ENCODE data around the gene SLC22A17.

SLC22A17 gene

GRCh38 chr14:23348297-23348655 lies 4.4 kb downstream of the SLC22A17 start:
- DNase-seq (ENCODE audit: extremely low spot score), result no peak
- ChIA-PET CTCF (interaction anchor here (1.2 kb wide), 1 partner anchor 76 kb away, joined by 3 read pairs; no protein-coding TSS in a partner anchor), POLR2A (no interaction called here)
- no peak for TF ChIP-seq CTCF (IDR thresholded peaks at IDR 0.05; ENCODE audit: control extremely low read depth, extremely low read depth, low read depth, missing control alignments)

- no peak for TF ChIP-seq CTCF (IDR thresholded peaks at IDR 0.05; ENCODE audit: control extremely low read depth, extremely low read depth, low read depth, missing control alignments)
- no peak for DNase-seq (ENCODE audit: extremely low spot score)
- ChIA-PET CTCF (interaction anchor here (1.2 kb wide), 1 partner anchor 76 kb away, joined by 3 read pairs; no protein-coding TSS in a partner anchor), POLR2A (no interaction called here)
Observed at GRCh38 chr14:23347406-23348296, 5.0 kb downstream of the SLC22A17 start.

- ChIA-PET CTCF (interaction anchor here (1.8 to 2.0 kb wide), 2 partner anchors 37 to 226 kb away, joined by 4 to 6 read pairs; no protein-coding TSS in a partner anchor), POLR2A (no interaction called here)
- no peak for TF ChIP-seq CTCF (IDR thresholded peaks at IDR 0.05; ENCODE audit: control extremely low read depth, extremely low read depth, low read depth, missing control alignments)
- DNase-seq (ENCODE audit: extremely low spot score), result no peak
Observed at GRCh38 chr14:23346693-23347405, 5.8 kb downstream of the SLC22A17 start.

- DNase-seq (ENCODE audit: extremely low spot score), result no peak
- no peak for TF ChIP-seq CTCF (IDR thresholded peaks at IDR 0.05; ENCODE audit: control extremely low read depth, extremely low read depth, low read depth, missing control alignments)
- CTCF ChIA-PET, result interaction anchor here (1.6 to 2.0 kb wide), 5 partner anchors 14 to 226 kb away, joined by 3 to 9 read pairs (median 4); no protein-coding TSS in a partner anchor
- POLR2A ChIA-PET, result no interaction called here
Observed at GRCh38 chr14:23345987-23346692, 6.5 kb downstream of the SLC22A17 start.

GRCh38 chr14:23344481-23344880 lies 8.2 kb downstream of the SLC22A17 start:
- POLR2A ChIA-PET, result no interaction called here
- TF ChIP-seq CTCF (IDR thresholded peaks at IDR 0.05; ENCODE audit: control extremely low read depth, extremely low read depth, low read depth, missing control alignments), result no peak
- CTCF ChIA-PET, result interaction anchor here (0.9 to 1.8 kb wide), 3 partner anchors 8 to 36 kb away, joined by 3 to 9 read pairs (median 3); no protein-coding TSS in a partner anchor
- DNase-seq (ENCODE audit: extremely low spot score), result no peak
